Spleen (tissue), 11 donors: Measurements from ENCODE around the gene USP20. TPM values are rescaled to one million over a fixed set of nuclear protein-coding genes. Genes with fewer than 3 reads are reported as not detected.

Experiments
- DNase-seq: peaks from one replicate; pipeline ENCODE4 v3.0.0-alpha.2; 2020
- H3K27ac ChIP-seq, 8 donors: fragments of 200-600 bp; sonication (generic) in 7 of 8; 1 replicate in 4 of 8; 2 replicates in 4 of 8; pipeline versions ENCODE4 v1.5.0 to v1.8.0; 2016 to 2021; ENCODE audit warnings: inconsistent platforms in 4 of 8, mild to moderate bottlenecking in 4 of 8, moderate library complexity in 1 of 8
- H3K27me3 ChIP-seq, 7 donors: fragments of 200-600 bp; sonication (generic) in 6 of 7; replicated peaks in 1 of 7; 1 replicate in 4 of 7; 2 replicates in 3 of 7; pipeline versions ENCODE4 v1.5.0 to v1.8.0; 2016 to 2021; ENCODE audit warnings: inconsistent platforms in 3 of 7, mild to moderate bottlenecking in 1 of 7
- H3K36me3 ChIP-seq, 6 donors: fragments of 200-600 bp; sonication (generic) in 5 of 6; 1 replicate in 4 of 6; 2 replicates in 2 of 6; pipeline versions ENCODE4 v1.5.0 to v1.8.0; 2016 to 2021; ENCODE audit warnings: inconsistent platforms in 2 of 6
- H3K4me1 ChIP-seq, 6 donors: fragments of 200-600 bp; sonication (generic) in 5 of 6; 1 replicate in 3 of 6; 2 replicates in 3 of 6; pipeline versions ENCODE4 v1.5.0 to v1.8.0; 2016 to 2021; ENCODE audit warnings: inconsistent platforms in 3 of 6
- H3K4me3 ChIP-seq, 8 donors: fragments of 200-600 bp; sonication (generic) in 7 of 8; 1 replicate in 4 of 8; 2 replicates in 4 of 8; pipeline versions ENCODE4 v1.5.0 to v1.8.0; 2016 to 2021; ENCODE audit warnings: inconsistent platforms in 4 of 8, mild to moderate bottlenecking in 4 of 8, moderate library complexity in 2 of 8
- H3K9me3 ChIP-seq, 8 donors: fragments of 200-600 bp; sonication (generic) in 7 of 8; 1 replicate in 4 of 8; 2 replicates in 4 of 8; pipeline versions ENCODE4 v1.5.0 to v1.8.0; 2016 to 2021; ENCODE audit warnings: inconsistent platforms in 4 of 8
- POLR2A ChIP-seq, 3 donors: fragments of 450-650 bp; IDR thresholded peaks; one replicate each; pipeline ENCODE4 v1.5.1; 2017; ENCODE audit warnings: antibody characterized with exemption in 3 of 3, mild to moderate bottlenecking in 1 of 3
- POLR2AphosphoS5 ChIP-seq, 3 donors: sonication (generic); formaldehyde crosslinking; IDR thresholded peaks; one replicate each; pipeline ENCODE4 v1.5.1; 2017; ENCODE audit warnings: antibody characterized with exemption in 3 of 3
- WGBS, 5 donors: extraction: QIAGEN DNeasy Blood & Tissue Kit in 3 of 5; methylation state at CpG; one replicate each; pipeline versions ENCODE4 v1.1.5 to v1.1.7; 2013 to 2018; 5-methylcytosine and 5-hydroxymethylcytosine counted together
- intact Hi-C: fragments of 100-400 bp; cut with DNase I; formaldehyde crosslinking; loops from one replicate; pipeline ENCODE4 v1.15.0; 2023; ENCODE audit warnings: low total_unique reads
- polyA plus RNA-seq, 3 donors: library from polyadenylated mRNA; stranded (reverse); fragments of 200-250 nt; gene quantifications; one replicate each; pipeline ENCODE4 v1.2.1, GENCODE V29; 2013
- total RNA-seq, 7 donors: library from RNA; depleted of rRNA in 3 of 7; stranded (reverse); fragments of >200 nt in 3 of 7; fragmentation: NEBNext Ultra II Directional in 4 of 7; extraction: Animal tissue kit (Norgen Biotek cat#: 25700) in 4 of 7; gene quantifications; one replicate each; pipeline versions ENCODE4 v1.1.0 to v1.2.1, GENCODE V29; 2016 to 2021
- TF ChIP-seq, protein P1 (sequence below), 11 experiments: fragments of 200-600 bp in 7 of 11; fragments of 450-650 bp in 4 of 11; sonication (generic) in 4 of 11; IDR thresholded peaks in 8 of 11; conservative IDR thresholded peaks in 3 of 11; 1 replicate in 7 of 11; 2 replicates in 4 of 11; pipeline versions ENCODE4 v1.4.0 to v1.8.0; 2016 to 2021; ENCODE audit warnings: antibody characterized with exemption in 11 of 11, inconsistent platforms in 4 of 11, mild to moderate bottlenecking in 1 of 11
- donor health status: healthy with polysubstance abuse.
- donor health status: DM: no; HTN: no; CAD: no; lungs with moderate emphysema.
- donor health status: DM: no; HTN: no; CAD: no.
- donor health status: Bipolar disorder and iron deficiency.
- donor health status: healthy.
- donor health status: DM: no; HTN: no; CAD: no.
- donor health status: DM: yes; HTN: yes; CAD: no.

The USP20 gene
- total and polyA plus RNA-seq, 10 donors: 29.7 to 83.7 (median 41.3) TPM

DNA sequence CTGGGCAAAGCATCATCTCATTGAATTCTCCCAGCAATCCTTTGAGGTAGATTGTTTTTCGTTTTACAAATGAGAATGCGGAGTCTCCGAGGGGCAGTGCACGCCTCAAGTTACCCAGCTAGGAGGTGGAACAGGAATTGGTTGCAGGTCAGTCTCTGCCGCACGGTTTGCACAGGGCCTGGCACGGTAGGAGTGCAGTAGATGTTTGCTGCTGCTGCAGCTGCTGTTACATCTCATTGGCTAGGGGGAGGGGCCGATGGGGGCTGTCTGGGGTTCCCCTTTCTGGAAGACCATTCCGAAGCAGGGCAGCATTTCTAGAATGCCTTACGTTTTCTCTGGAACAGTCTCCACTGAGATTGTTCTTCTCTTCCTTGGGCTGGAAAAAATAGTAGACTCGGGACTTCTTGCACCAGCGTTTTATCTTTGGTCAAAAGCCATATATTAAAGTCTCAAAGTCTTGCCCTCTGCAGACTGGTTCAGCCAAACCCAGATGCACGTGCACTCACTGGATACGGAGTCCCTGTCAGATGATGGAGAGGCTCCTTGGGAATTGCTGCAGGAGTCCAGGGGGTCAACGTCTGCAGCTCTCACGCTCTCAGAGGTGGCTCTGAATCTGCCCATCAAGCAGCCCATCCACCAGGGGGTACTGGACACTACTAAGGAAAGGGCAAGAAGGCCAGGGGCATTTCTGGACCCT, 1.2 kb downstream of the USP20 start:
- peak; percentile 84 for DNase-seq

DNA sequence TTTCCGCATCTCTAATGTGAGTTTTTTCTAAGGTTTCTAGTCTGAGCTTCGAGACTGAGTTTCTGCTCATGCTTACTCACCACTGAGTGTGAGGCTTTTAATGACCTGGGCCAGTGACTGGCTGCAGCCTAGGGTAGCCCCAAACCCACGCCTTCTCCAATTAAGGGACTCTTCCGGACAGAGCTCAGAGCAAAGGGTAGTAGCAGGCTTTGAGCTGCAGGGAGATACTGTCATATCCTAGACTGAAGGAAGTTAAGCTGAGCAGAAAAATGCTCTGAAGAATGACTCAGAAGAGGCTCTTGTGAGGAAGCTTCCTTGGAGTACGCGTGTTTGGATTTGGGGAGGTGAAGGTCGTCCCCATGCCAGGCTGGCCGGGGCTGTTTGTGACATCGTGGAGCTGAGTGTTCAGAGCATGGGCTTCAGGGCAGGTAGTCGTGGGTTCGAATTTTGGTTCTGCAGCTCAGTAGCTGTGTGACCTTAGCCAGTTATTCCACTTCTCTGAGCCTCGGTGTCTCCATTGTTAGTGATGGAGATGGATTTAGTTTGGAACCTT, 3.5 kb downstream of the USP20 start:
- H3K9me3 ChIP-seq: no peaks in the 10 kb centered on the region
- DNase-seq: no peak
- H3K27ac ChIP-seq: peak overlapping the region in 2 of 8 donors; percentile 26 to 56
- H3K36me3 ChIP-seq: peaks cover 0 to 33% (median 0%) of the 10 kb centered on the region in 6 donors
- no peak for TF ChIP-seq POLR2AphosphoS5 (IDR thresholded peaks at IDR 0.05)
- no peak for TF ChIP-seq POLR2A (IDR thresholded peaks at IDR 0.05)
- TF ChIP-seq, protein P1, sequence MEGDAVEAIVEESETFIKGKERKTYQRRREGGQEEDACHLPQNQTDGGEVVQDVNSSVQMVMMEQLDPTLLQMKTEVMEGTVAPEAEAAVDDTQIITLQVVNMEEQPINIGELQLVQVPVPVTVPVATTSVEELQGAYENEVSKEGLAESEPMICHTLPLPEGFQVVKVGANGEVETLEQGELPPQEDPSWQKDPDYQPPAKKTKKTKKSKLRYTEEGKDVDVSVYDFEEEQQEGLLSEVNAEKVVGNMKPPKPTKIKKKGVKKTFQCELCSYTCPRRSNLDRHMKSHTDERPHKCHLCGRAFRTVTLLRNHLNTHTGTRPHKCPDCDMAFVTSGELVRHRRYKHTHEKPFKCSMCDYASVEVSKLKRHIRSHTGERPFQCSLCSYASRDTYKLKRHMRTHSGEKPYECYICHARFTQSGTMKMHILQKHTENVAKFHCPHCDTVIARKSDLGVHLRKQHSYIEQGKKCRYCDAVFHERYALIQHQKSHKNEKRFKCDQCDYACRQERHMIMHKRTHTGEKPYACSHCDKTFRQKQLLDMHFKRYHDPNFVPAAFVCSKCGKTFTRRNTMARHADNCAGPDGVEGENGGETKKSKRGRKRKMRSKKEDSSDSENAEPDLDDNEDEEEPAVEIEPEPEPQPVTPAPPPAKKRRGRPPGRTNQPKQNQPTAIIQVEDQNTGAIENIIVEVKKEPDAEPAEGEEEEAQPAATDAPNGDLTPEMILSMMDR (IDR thresholded peaks at IDR 0.05 in 8 of 11, conservative IDR thresholded peaks at IDR 0.05 in 3 of 11): no peak
- no peaks in the 10 kb centered on the region for H3K27me3 ChIP-seq
- intact Hi-C loops: no loop called here
- WGBS, 5 donors: 81 to 88% (median 84%) methylated on average over 12 of the region's 12 CpGs
- no peak overlapping the region for H3K4me3 ChIP-seq
- peaks cover 22 to 66% (median 52%) of the 10 kb centered on the region in 6 donors for H3K4me1 ChIP-seq

More for the DNA sequence above, 1.2 kb downstream of the USP20 start:
- TF ChIP-seq, protein P1 (IDR thresholded peaks at IDR 0.05 in 8 of 11, conservative IDR thresholded peaks at IDR 0.05 in 3 of 11): no peak
- TF ChIP-seq POLR2AphosphoS5 (IDR thresholded peaks at IDR 0.05): peak in 1 of 3 donors; percentile 62
- Histone ChIP-seq H3K36me3 (peaks cover 0 to 35% (median 16%) of the 10 kb centered on the region in 6 donors), H3K27me3 (no peaks in the 10 kb centered on the region), H3K27ac (peak overlapping the region; percentile 89 to 95 (median 92)), H3K4me3 (peak overlapping the region; percentile 58 to 97 (median 94)), H3K4me1 (peaks cover 29 to 79% (median 59%) of the 10 kb centered on the region in 6 donors), H3K9me3 (no peaks in the 10 kb centered on the region)
- 24 to 31% (median 26%) methylated on average over 16 of the region's 16 CpGs for WGBS, 5 donors
- intact Hi-C loops: no loop called here

DNA sequence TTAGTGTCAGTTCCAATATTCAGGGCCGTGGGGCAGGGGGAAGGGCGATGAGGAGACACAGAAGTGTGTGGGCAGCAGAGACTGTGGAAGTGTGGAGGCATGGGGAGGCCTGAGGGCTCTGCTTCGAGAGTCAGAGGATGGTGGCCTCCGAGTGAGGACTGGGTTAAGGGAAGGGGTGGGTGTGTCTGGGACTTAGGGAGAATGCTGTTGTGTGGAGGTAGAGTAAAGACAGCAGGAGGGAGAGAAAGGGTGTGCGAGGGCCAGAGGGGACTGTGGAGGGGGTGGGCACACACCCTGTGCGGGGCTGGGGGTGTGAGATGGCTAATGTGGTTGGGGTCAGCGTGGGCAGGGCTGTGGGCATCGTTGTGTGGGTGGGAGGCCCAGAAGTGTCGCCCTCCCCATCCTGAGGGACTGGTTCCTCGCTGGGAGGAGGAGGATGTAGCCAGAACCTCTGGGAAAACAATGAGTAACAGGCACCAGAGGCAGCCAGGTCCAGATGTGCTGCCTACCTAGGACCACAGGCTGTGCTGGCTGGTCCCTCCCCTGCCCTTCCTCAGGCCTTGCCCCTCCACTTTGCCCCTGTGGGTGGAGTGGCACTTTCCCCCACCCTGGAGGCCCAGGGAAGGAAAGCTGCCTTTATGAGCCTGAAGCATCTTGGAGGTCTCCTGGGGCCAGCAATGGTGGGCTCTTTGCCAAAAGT, 4.2 kb downstream of the USP20 start:
- peaks cover 0 to 36% (median 0%) of the 10 kb centered on the region in 6 donors for H3K36me3 ChIP-seq
- peaks cover 17 to 62% (median 45%) of the 10 kb centered on the region in 6 donors for H3K4me1 ChIP-seq
- peak overlapping the region in 4 of 8 donors; percentile 2 to 56 (median 16) for H3K27ac ChIP-seq
- intact Hi-C loops: no loop called here
- no peak overlapping the region for H3K4me3 ChIP-seq
- no peaks in the 10 kb centered on the region for H3K27me3 ChIP-seq
- WGBS, 5 donors: 67 to 77% (median 76%) methylated on average over 8 to 10 of the region's 10 CpGs
- no peak for TF ChIP-seq POLR2A (IDR thresholded peaks at IDR 0.05)
- TF ChIP-seq, protein P1 (IDR thresholded peaks at IDR 0.05 in 8 of 11, conservative IDR thresholded peaks at IDR 0.05 in 3 of 11): no peak
- TF ChIP-seq POLR2AphosphoS5 (IDR thresholded peaks at IDR 0.05): no peak
- no peaks in the 10 kb centered on the region for H3K9me3 ChIP-seq
- no peak for DNase-seq

DNA sequence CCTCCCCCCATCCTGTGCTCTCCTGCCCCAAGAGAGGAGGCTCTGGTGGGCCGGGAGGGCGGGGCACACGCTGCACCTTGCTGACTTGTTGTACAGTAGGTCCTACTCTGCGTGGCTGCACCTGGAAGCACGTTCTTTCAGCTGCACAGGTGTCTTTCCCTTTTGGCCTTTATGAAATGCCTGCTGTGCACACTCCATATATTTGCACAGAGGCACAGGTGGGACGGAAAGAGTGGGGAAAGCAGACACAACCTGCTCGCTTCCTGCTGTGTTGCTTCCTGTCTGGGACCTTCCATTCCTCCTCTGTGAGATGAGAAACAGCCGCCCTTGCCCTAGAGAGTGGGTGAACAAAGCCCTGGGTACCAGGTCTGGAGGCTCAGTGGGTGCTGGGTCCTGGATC, 4.8 kb downstream of the USP20 start:
- Histone ChIP-seq H3K4me3 (no peak overlapping the region), H3K4me1 (peaks cover 17 to 63% (median 46%) of the 10 kb centered on the region in 6 donors), H3K36me3 (peaks cover 0 to 36% (median 0%) of the 10 kb centered on the region in 6 donors), H3K27ac (peak overlapping the region in 4 of 8 donors; percentile 2 to 56 (median 16)), H3K9me3 (no peaks in the 10 kb centered on the region), H3K27me3 (no peaks in the 10 kb centered on the region)
- DNase-seq: no peak
- WGBS, 5 donors: 58 to 81% (median 68%) methylated on average over 6 to 8 of the region's 8 CpGs
- intact Hi-C loops: no loop called here
- TF ChIP-seq POLR2AphosphoS5 (IDR thresholded peaks at IDR 0.05) (no peak), POLR2A (IDR thresholded peaks at IDR 0.05) (no peak)
- TF ChIP-seq, protein P1 (IDR thresholded peaks at IDR 0.05 in 8 of 11, conservative IDR thresholded peaks at IDR 0.05 in 3 of 11): no peak
